HEK293T (cell line): Measurements from ENCODE around the gene RPL13.

Source experiments
- ARNT ChIP-seq: fragments of 450-650 bp; IDR thresholded peaks from 2 replicates; pipeline ENCODE4 v1.6.1; 2017; ENCODE audit warnings: mild to moderate bottlenecking
- BHLHE40 ChIP-seq: fragments of 450-650 bp; IDR thresholded peaks from 2 replicates; pipeline ENCODE4 v1.6.1; 2016; ENCODE audit warnings: mild to moderate bottlenecking, moderate library complexity, borderline replicate concordance
- ELF4 ChIP-seq: fragments of 450-650 bp; IDR thresholded peaks from 2 replicates; pipeline ENCODE4 v1.6.1; 2017; ENCODE audit warnings: antibody characterized with exemption
- FOXK2 ChIP-seq: fragments of 450-650 bp; IDR thresholded peaks from 2 replicates; pipeline ENCODE4 v1.6.1; 2016; ENCODE audit warnings: mild to moderate bottlenecking
- FOXM1 ChIP-seq: fragments of 450-650 bp; IDR thresholded peaks from 2 replicates; pipeline ENCODE4 v1.6.1; 2017; ENCODE audit warnings: mild to moderate bottlenecking, borderline replicate concordance
- HDGF ChIP-seq: fragments of 450-650 bp; IDR thresholded peaks from 2 replicates; pipeline ENCODE4 v1.6.1; 2017; ENCODE audit warnings: antibody characterized with exemption, borderline replicate concordance
- L3MBTL2 ChIP-seq: fragments of 450-650 bp; conservative IDR thresholded peaks from 2 replicates; pipeline ENCODE4 v1.6.1; 2016; ENCODE audit warnings: mild to moderate bottlenecking
- LEF1 ChIP-seq: fragments of 450-650 bp; IDR thresholded peaks from 2 replicates; pipeline ENCODE4 v1.6.1; 2017; ENCODE audit warnings: mild to moderate bottlenecking, borderline replicate concordance
- PKNOX1 ChIP-seq: fragments of 450-650 bp; IDR thresholded peaks from 2 replicates; pipeline ENCODE4 v1.6.1; 2016
- SP1 ChIP-seq: fragments of 450-650 bp; IDR thresholded peaks from 2 replicates; pipeline ENCODE4 v1.6.1; 2017
- SUZ12 ChIP-seq: fragments of 450-650 bp; IDR thresholded peaks from 2 replicates; pipeline ENCODE4 v1.6.1; 2016; ENCODE audit warnings: mild to moderate bottlenecking
- TARDBP ChIP-seq: fragments of 450-650 bp; IDR thresholded peaks from 2 replicates; pipeline ENCODE4 v1.6.1; 2016
- ZNF384 ChIP-seq: fragments of 450-650 bp; IDR thresholded peaks from 2 replicates; pipeline ENCODE4 v1.6.1; 2016

GRCh38 chr16:89552913-89553312 is 7.6 kb upstream of the RPL13 start:
- TF ChIP-seq PKNOX1 (no peak), ARNT (no peak), ZNF384 (no peak), SUZ12 (no peak), FOXK2 (no peak), FOXM1 (no peak), SP1 (no peak), ELF4 (no peak), BHLHE40 (no peak), L3MBTL2 (no peak), HDGF (no peak), LEF1 (no peak), TARDBP (no peak)
